ENCODE measurements around the gene GAS7.
"Not testable (repeated sequence)": the region's sequence is repeated elsewhere in the genome, so short reads cannot be mapped to it uniquely, and the experiment has no call there.

The GAS7 gene

GRCh38 chr17:10072556-10073425 lies 125.6 kb downstream of the GAS7 start:
- DNase-seq (ENCODE audit: low spot score) = no peak

- no peak for DNase-seq (ENCODE audit: low spot score)
Observed at GRCh38 chr17:10072086-10072485, 126.3 kb downstream of the GAS7 start.

GRCh38 chr17:10071141-10071540 lies 127.3 kb downstream of the GAS7 start:
- no peak for DNase-seq (ENCODE audit: low spot score)

- no peak for DNase-seq (ENCODE audit: low spot score)
Observed at GRCh38 chr17:10070690-10071089, 127.7 kb downstream of the GAS7 start.

- DNase-seq (ENCODE audit: low spot score) = no peak
Observed at GRCh38 chr17:10069301-10069700, 129.1 kb downstream of the GAS7 start.

GRCh38 chr17:10067446-10068143 lies 130.8 kb downstream of the GAS7 start:
- DNase-seq (ENCODE audit: low spot score) = no peak

GRCh38 chr17:10064536-10064935 lies 133.9 kb downstream of the GAS7 start:
- DNase-seq (ENCODE audit: low spot score) = no peak

- DNase-seq (ENCODE audit: low spot score) = no peak
Observed at GRCh38 chr17:10063730-10064241, 134.6 kb downstream of the GAS7 start.

- DNase-seq (ENCODE audit: low spot score) = no peak
Observed at GRCh38 chr17:10062691-10063385, 135.6 kb downstream of the GAS7 start.

- DNase-seq (ENCODE audit: low spot score) = no peak
Observed at GRCh38 chr17:10061111-10061845, 137.1 kb downstream of the GAS7 start.

GRCh38 chr17:10060526-10060925 lies 137.9 kb downstream of the GAS7 start:
- no peak for DNase-seq (ENCODE audit: low spot score)

GRCh38 chr17:10059684-10060211 lies 138.7 kb downstream of the GAS7 start:
- no peak for DNase-seq (ENCODE audit: low spot score)

- no peak for DNase-seq (ENCODE audit: low spot score)
Observed at GRCh38 chr17:10058921-10059683, 139.3 kb downstream of the GAS7 start.

- not testable (repeated sequence) for DNase-seq (ENCODE audit: low spot score)
Observed at GRCh38 chr17:10057466-10057865, 140.9 kb downstream of the GAS7 start.

- DNase-seq (ENCODE audit: low spot score) = no peak
Observed at GRCh38 chr17:10055262-10055975, 143.0 kb downstream of the GAS7 start.

GRCh38 chr17:10053782-10054540 lies 144.4 kb downstream of the GAS7 start:
- no peak for DNase-seq (ENCODE audit: low spot score)

GRCh38 chr17:10052106-10052813 lies 146.1 kb downstream of the GAS7 start:
- no peak for DNase-seq (ENCODE audit: low spot score)

GRCh38 chr17:10051112-10051511 lies 147.3 kb downstream of the GAS7 start:
- no peak for DNase-seq (ENCODE audit: low spot score)

Data from activated CD4-positive, alpha-beta T cell treated with anti-CD3 and anti-CD28 coated beads, Interleukin-2, Interleukin-4, amounts not matched to agents 100 ng/mL and 50 ng/mL, durations not matched to agents 16 hours and 8 hours (primary cell).